GM21381 (cell line): ENCODE data around the gene ABLIM1.

ENCODE experiments used
- ATAC-seq: cut with Tn5 transposase; IDR thresholded peaks from one replicate; pipeline ENCODE4 v1.9.1; 2021; ENCODE audit warnings: mild to moderate bottlenecking, moderate library complexity; ENCODE audit not compliant: unreplicated experiment

ABLIM1 gene

DNA sequence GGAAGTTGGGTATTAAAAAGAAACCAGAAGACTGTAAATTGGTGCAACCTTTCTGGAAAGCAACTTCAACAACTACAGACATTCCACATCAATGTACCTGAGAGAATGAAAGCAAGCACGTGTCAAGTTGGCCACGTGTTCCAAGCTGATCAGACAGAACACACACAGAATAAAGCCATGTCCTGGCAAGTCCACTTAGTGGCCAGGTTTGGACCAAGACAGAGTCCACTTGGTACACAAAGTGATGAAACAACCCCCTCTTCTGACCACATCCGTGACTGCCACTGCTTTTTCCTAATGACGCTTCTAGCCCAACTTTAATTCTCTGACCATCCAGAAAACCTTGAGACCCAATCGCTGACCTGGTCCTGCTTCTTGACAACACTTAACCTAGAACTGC lies 109.4 kb downstream of the ABLIM1 start:
- no peak for ATAC-seq

DNA sequence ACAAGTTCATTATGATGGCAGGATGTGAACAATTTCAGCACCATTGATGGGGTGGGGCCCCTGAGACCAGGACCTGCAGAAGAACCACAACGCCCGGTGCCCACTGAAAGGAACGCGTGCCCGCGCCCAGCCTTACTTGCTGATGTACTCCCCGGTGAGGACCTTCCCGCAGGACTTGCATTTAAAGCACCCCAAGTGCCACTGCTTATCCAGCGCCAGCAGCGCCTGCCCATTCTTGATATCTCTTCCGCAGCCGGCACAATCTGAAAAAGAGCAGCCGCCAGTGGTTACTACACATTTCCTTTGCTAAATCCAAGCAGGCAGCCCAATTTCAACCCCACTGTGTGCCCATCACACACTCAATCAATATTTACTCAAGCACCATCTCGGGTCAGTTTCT lies 110.6 kb downstream of the ABLIM1 start:
- ATAC-seq = no peak

DNA sequence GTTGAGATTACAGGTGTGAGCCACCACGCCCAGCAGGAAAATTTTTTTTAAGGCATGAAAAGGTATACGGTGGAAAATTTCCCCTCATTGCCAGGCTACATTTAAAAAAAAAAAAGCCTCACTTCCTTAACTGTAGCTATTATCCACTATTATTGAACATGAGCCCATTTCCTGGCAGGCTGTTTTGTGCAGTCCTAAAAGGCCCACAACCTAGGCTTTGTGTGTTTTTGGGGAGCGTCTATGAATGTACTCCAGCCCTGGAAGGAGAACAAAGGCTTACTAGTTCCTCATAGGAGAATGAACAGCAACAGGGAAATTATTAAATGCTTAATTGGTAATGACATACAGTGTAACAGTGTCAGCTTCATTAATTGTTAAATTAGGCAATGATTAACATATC lies 111.0 kb downstream of the ABLIM1 start:
- no peak for ATAC-seq

DNA sequence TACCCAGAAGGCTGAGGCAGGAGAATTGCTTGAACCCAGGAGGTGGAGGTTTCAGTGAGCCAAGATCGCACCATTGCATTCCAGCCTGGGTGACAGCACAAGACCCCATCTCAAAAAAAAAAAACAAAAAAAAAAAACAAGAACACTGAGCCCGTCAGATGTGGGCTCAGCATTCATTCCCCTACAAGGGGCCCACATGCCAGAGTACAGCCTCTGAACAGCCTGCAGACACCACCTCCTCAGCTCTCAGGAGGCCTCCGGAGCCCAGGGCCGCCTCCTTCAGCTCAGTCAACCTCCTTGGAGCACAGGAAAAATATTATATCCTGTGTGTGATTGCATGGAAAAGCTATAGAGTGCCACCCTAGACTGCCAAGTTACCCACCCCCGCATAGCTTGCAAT lies 112.3 kb downstream of the ABLIM1 start:
- no peak for ATAC-seq

DNA sequence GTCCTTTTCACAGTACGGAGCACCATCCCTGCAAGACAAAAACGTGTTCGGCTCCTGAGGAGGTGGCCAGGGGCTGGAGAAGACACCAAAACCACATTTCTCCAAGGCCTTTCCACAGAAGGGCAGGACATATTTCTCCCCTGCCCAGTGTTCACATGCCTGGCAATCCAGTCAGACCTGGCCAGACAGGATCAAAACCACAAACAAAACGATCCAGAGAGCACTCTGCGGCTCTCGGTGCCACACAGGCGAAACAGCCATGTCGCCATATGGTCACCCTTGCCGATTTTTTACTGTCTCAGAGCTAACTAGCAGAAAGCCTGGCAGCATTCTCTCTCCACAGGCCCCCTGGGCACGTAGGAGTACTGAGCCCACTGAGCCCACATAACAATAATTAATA lies 113.0 kb downstream of the ABLIM1 start:
- no peak for ATAC-seq

DNA sequence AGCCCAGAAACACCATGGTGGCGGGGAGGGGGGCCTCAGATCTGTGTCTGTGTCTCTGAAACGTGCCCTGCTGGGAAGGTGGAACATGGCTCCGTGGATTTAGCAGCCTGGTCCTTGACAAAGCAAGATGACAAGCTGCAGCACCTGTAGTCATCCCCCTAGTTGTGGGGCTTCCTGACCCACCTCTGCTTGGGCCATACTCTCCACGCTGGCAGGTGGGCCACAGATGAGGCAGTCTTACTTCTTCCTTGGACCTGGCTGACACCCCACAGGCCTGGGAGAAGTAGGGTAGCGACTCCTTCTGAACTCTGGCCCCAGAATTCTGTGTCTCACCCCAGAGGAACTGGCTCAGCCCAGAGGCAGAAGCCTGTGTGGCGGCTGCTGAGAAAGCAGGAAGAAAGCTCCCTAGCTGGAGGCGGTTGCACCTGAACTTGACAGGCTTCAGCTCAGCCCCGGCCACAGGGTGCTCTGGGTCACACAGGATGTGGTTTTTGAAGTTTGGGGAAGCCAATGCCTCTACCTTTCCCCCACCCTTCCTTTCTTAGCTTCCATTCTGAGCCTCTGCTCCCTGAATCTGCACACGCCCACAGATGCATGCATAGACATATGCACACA lies 113.9 kb downstream of the ABLIM1 start:
- ATAC-seq = peak; percentile 99

DNA sequence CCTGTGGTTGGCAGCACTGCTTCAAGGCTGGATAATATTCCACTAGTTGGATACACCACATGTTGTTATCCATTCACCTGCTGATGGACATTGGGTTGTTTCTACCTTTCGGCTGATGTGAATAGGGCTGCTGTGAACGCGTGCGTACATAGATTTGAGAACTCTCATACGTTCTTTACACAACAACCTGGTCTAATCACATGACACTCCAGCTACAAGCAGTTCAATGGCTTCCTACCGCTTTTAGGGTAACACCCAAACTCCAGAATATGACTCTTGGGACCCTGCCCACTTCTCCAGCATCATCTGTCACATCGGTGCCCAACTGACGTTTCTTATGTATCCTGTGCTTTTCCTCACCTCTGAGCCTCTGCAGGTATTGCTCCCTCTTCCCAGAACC lies 114.6 kb downstream of the ABLIM1 start:
- ATAC-seq = no peak

DNA sequence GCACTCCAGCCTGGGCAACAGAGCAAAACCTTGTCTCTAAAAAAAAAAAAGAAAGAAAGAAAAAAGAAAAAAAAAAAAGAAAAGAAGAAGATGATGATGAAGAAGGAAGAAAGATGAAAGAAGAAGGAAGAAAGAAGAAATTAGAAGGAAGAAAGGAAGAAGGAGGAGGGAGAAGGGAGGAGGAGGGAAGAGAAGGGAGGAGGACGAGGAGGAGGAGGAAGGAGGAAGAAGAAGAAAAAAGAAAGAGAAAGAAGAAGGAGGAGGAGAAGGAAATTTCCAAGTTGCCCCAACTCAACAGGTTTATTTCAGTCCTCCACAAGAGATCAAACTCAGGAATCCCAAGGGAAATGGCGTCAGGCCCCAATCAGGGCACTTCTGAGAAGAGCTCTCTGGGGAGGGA lies 115.7 kb downstream of the ABLIM1 start:
- no peak for ATAC-seq

DNA sequence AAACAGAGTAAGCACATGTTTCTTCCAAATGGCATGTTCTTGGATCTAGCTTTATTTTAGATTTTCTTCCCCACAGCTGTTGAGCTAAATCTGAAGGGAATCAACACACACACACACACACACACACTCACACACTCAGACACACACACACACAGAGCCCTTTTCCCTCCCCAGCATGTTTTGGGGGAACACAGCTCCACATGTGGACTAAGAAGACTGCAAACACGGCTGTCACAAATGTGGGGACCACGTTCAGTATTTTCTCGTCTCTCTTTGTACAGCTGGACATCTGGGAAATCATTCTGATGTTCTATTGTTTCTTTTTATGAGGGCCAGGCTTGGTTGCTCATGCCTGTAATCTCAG lies 116.3 kb downstream of the ABLIM1 start:
- no peak for ATAC-seq

DNA sequence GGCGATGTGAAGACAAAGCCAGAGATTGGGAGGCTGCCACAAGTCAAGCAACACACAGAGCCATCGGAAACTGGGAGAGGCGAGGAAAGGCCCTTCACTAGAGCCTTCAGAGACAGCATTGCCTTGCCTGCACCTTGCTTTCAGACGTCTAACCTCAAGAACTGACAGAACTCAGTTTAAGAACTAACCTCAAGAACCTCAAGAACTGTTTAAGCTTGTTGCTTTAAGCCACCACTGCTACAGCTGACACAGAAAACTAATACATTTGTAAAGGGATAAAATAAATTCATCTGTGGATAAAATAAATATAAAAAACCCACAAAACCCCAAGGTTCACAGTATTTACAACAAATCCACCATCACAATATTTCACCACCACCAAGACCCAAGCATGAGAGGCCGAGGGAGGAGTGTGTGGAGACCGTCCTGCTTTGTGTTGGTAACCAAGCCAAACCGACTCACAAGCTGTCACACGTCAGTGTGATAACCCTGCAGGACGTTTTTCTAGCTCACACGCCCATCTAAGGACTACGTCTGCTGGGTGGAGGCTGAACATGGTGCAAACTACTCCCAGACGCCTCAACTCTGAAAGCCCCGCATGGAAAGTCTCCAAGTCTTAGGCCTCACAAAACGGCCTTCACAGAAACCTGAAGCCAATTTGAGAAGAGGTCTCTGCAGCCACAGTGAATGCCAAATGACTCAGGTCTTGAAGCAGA lies 116.8 kb downstream of the ABLIM1 start:
- ATAC-seq = no peak

DNA sequence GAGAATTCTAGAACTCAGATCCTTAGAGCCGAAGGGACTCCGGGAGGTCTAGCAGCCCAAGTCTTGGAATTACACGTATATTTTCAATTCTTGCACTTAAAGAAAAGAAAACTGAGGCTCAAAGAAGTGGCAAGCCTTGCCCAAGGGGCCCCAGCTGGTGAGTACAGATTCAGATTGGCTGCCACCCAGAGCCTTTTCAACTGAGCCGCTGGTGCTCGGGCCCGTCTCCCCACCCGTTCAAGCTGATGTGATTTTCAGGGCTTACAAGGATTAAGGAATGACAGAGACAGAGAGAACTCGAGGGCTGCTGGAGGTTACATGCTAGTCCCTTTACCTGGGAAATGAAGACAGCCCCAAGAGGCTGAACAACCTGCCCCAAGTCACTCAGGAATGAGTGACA lies 117.8 kb downstream of the ABLIM1 start:
- ATAC-seq = no peak

DNA sequence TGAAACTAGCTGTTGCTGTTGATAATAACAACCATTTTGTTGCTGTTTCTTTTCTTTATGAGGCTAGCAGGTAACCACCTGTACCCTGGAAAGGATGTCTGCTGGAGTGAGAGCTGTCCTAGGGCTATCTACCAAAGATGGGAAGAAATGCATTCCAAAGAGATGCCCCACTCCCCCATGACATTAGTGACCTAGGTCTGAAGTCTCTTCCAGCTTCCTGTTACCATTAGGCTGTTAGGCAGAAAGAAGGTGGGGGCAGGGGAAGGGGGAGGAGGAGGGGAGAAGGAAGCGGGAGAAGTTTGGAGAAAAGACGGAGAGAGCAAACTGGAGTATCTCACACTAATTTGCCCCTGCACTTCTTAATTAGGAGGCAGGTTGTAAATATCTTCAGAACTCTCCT lies 118.5 kb downstream of the ABLIM1 start:
- ATAC-seq = no peak

DNA sequence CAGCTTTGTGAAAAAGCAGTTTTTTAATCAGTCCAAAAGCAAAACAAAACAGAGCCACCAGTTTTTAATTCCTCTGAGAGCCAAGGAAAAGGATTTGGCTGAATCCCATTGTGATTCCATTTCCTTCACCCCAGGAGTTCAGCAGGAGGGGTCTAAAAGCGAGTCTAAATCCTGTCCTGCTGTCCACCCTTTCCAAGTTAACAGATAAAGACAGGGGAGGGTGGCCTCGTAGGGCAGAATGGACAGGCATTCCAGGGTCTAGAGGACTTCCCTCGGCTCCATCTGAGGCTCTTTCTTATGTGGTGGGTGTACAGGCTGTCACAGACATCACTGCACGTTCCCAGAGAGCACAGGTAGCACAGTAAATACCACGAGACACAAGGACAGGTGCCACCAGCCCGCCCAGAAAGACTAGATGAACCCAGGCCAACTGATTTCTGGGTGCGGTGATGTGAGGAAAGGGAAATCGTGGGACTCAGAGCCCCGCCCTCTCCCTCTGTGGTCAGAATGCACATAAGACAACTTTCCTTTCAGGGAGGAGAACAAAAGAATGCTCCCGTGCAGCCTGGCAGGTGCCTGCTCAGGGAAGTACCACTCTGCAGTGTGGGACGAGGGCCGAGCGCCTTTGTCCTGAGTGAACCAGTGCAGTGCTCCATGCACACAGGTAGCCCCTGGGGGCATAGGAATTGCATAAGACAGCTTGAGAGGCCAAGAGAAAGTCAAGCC lies 119.7 kb downstream of the ABLIM1 start:
- no peak for ATAC-seq

DNA sequence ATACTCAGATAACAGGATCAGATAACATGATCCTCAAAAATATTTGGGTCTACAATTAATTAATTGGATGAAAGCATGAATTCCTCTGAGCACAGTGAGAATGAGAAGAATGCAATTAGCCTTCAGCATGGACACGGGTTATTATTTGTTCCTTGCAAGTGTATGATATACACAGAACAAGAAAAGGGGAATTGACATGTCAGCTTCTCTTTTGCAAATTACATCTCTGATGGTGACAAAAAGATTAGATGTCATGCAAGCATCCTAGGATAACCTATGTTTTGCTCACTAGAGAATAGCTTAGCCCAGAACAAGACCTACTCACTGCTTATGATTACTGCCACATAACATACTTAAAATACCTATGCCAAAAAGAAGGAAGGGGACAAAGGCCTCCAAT lies 120.3 kb downstream of the ABLIM1 start:
- ATAC-seq = no peak

DNA sequence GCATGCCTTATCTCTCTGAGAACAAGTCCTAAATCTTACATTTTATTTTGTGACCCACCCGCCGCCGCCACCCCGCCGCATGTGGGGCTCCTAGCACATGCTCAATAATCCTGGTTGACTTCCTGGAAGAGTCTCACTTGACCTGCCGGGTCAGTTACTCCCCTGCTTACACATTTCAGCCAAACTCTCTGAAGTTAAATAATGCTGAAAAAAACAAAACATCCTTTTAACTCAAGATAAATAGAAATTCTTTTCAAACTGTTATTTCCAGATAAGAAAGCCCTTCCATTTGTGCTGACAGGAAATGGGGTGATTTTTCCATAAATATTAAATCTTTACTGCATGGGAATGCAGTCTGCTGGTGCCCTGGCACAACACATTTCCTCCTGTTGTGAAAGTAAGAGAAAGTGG lies 123.5 kb downstream of the ABLIM1 start:
- ATAC-seq = no peak

DNA sequence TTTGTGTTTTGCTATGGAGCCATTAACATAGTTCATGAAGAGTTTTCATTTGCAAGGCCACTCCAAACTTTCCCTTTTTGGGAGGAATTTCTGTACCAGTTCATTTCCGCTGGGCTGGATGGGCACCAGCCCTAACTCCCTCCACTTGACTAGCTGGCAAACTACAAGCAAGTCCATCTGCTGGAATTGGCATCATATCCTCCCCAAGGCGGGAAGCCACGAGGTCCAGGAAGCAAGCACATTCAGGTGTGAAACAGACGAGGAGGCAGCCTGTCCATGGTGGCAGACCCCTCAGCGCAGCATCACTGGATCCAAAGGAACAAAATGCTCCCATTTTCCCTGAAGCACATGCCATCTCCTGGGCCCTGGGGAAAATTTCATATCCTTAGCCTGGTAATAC lies 125.8 kb downstream of the ABLIM1 start:
- ATAC-seq = no peak

DNA sequence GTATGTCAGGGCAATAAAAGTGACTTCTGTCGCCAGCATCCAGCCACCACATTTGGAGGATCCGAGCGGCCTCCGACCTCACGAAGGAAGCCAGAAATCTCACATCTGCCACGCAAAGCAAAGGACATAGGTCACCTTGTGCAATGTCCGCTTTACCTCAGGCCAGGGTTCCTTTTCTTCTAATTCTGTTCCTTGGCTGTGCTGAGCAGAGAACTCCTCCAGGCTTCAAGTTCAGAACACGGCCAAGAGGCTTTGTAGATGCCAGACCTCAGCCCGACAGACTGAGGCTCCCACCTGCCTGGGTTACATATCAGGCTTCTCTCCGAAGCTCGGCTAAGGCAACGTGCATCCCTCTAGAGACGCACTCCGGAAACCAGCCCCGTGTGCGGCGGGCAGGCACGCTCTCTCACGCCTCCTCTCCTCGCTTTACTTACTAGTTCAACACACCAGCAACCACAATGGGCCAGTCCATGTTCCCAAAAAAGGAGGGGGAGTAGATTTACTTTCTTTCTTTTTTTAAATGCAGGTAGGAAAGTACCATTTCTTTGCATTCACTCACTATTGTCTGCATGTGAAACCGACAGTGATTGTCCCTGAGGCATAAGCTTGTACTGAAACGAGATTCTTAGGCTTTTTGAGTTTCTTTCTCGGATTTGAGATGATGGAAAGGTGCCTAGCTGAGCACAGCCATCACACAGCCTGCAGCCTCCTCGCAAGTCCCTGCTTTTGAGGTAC lies 131.4 kb downstream of the ABLIM1 start:
- peak; percentile 97 for ATAC-seq

DNA sequence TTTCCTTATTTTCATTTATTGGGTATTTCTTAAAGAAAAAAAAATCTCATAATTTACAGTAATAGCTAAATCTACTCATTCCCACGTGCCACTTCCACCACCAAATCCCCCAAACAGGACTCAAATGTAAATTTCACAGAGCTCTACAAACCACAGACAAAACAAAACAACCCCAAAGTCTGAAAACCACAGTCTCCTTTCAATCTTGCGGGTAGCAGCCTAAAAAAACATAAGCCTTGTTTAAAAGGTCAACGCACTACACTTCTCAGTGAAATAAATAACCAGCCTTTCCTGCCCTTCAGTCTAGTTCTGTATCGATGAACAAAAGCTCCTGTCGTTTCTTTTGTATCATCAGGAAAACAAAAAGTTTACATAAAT lies 132.0 kb downstream of the ABLIM1 start:
- ATAC-seq = peak; percentile 36

DNA sequence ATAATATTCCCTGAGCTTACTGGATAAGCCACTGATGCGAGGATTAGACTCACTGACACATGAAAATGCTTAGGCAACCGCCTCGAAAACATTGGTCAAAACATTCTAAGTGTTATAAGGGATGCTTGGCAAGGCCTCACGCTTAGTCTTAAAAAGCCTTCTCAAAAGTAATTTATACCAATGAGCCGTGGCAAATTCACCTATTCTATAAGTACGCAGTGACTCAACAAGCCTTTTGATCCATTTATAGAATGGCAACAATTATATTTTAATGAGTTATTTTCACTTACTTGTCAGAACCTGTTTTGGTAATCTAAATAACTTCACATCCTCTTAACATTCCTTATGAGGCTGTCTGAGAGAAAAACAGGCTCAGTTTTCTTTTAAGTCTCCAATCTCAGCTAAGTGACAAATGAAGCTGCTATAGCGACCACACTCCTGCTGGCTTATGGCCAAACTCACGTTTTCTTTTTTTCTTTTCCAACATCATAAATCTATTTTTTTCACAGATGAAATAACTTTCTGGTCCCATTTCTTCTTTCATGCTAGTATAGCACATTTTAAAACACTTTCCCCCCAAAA lies 132.6 kb downstream of the ABLIM1 start:
- no peak for ATAC-seq

DNA sequence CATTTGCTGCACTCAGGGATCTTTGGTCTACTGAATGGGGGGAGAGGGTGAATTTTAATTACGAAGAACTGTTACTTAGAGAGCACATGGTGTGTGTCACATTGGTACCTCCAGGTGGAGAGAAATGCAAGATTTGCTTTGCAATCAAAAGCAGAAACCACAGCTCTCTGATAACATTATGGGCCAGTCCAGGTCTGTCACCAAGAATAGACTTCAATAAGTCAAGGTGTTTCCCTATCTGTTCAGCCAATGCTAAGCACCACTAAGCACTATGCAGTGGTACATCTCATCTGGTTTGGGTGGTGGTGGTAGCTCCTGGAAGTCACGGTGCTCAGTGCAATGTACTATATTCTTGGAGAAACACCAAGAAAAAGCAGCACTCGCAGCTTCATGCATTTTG lies 134.2 kb downstream of the ABLIM1 start:
- ATAC-seq = no peak

DNA sequence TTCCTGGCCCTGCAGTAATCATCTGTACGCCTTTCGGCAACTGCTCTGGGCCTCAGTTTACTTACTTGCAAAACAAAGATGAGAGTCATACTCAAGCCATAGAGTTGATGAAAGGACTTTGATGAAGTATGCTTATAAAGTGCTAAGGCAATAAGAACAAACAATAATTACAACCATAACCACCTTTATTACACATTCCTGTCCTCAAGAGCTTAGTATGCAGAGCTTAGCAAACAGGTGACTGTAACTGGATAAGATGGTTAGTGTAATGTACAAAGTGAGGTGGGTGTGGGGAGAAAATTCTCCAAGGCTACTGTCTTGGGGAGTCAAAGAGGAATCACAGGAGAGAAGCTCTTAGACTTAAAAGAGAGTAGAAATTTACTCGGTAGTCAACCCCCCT lies 136.8 kb downstream of the ABLIM1 start:
- no peak for ATAC-seq
